H1 (cell line): ENCODE results near the gene EXTL2. TPM values are rescaled to one million over a fixed set of nuclear protein-coding genes. Genes with fewer than 3 reads are reported as not detected.

Source experiments
- HDAC6 ChIP-seq: IDR thresholded peaks from one replicate; pipeline ENCODE4 v1.7.1; 2012; ENCODE audit warnings: low read depth, mild to moderate bottlenecking, inconsistent platforms, low read length, moderate library complexity
- KDM1A ChIP-seq: fragments of 200-600, 300-600 bp; sonication (generic); IDR thresholded peaks from 2 replicates; pipeline ENCODE4 v1.7.1; 2016; ENCODE audit warnings: mild to moderate bottlenecking, low read length, borderline replicate concordance
- RNF2 ChIP-seq: fragments of 200-900, 300-1000 bp; sonication (generic); IDR thresholded peaks from 2 replicates; pipeline ENCODE4 v1.7.1; 2016; ENCODE audit warnings: borderline replicate concordance, low read depth, mild to moderate bottlenecking, antibody characterized with exemption, low read length; ENCODE audit not compliant: poor library complexity, severe bottlenecking; ENCODE audit errors: missing control alignments
- polyA plus RNA-seq, 7 experiments: library from polyadenylated mRNA; depleted of rRNA in 3 of 7; stranded (reverse) in 5 of 7; unstranded in 2 of 7; fragments of >200 nt in 5 of 7; fragments of 200-250 nt in 2 of 7; gene quantifications; 1 replicate in 5 of 7; 2 replicates in 1 of 7; 4 replicates in 1 of 7; pipeline versions ENCODE4 v1.2.1 to v1.2.3, GENCODE V29; 2011 to 2013; ENCODE audit warnings: missing spikeins in 2 of 7, mixed read lengths in 2 of 7
- total RNA-seq: library from RNA; stranded (reverse); fragmentation: NEBNext Ultra II Directional; extraction: Animal tissue kit (Norgen Biotek cat#: 25700); gene quantifications from 2 replicates; pipeline ENCODE4 v1.2.1, GENCODE V29; 2021
- TF ChIP-seq, protein P1 (sequence below): fragments of 300-600 bp; sonication (generic); IDR thresholded peaks from 2 replicates; pipeline ENCODE4 v1.7.1; 2012; ENCODE audit warnings: low read length, moderate library complexity, mild to moderate bottlenecking, inconsistent platforms; ENCODE audit not compliant: insufficient replicate concordance
- TF ChIP-seq, protein P2 (sequence below): IDR thresholded peaks from 2 replicates; pipeline ENCODE4 v1.6.1; 2012; ENCODE audit warnings: low read length, inconsistent platforms

Gene EXTL2
- total and polyA plus RNA-seq, 2 of the 8 experiments (the other 6 are each of a cell fraction or from before 2014, with no cell fraction given) = 27.1 to 54.7 TPM

DNA sequence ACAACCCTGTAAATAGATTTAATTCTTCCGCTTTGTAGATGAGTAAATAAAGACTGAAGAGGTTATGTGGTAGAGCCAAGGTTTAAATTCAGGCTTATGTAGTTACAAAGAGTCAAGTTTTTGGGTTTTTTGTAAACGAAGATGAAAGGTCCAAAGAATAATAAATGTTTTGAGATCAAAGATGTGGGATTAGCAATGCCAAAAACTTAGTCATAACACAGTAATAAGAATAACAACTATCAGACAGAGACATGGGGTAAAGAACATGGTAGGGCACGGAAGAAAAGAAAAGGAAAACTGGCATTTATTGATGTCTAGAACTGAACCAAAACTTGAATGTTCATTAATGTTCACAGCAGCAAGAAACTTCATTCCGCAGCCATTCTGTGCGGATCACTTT, 42.9 kb downstream of the EXTL2 start (continued):
- TF ChIP-seq, protein P1, sequence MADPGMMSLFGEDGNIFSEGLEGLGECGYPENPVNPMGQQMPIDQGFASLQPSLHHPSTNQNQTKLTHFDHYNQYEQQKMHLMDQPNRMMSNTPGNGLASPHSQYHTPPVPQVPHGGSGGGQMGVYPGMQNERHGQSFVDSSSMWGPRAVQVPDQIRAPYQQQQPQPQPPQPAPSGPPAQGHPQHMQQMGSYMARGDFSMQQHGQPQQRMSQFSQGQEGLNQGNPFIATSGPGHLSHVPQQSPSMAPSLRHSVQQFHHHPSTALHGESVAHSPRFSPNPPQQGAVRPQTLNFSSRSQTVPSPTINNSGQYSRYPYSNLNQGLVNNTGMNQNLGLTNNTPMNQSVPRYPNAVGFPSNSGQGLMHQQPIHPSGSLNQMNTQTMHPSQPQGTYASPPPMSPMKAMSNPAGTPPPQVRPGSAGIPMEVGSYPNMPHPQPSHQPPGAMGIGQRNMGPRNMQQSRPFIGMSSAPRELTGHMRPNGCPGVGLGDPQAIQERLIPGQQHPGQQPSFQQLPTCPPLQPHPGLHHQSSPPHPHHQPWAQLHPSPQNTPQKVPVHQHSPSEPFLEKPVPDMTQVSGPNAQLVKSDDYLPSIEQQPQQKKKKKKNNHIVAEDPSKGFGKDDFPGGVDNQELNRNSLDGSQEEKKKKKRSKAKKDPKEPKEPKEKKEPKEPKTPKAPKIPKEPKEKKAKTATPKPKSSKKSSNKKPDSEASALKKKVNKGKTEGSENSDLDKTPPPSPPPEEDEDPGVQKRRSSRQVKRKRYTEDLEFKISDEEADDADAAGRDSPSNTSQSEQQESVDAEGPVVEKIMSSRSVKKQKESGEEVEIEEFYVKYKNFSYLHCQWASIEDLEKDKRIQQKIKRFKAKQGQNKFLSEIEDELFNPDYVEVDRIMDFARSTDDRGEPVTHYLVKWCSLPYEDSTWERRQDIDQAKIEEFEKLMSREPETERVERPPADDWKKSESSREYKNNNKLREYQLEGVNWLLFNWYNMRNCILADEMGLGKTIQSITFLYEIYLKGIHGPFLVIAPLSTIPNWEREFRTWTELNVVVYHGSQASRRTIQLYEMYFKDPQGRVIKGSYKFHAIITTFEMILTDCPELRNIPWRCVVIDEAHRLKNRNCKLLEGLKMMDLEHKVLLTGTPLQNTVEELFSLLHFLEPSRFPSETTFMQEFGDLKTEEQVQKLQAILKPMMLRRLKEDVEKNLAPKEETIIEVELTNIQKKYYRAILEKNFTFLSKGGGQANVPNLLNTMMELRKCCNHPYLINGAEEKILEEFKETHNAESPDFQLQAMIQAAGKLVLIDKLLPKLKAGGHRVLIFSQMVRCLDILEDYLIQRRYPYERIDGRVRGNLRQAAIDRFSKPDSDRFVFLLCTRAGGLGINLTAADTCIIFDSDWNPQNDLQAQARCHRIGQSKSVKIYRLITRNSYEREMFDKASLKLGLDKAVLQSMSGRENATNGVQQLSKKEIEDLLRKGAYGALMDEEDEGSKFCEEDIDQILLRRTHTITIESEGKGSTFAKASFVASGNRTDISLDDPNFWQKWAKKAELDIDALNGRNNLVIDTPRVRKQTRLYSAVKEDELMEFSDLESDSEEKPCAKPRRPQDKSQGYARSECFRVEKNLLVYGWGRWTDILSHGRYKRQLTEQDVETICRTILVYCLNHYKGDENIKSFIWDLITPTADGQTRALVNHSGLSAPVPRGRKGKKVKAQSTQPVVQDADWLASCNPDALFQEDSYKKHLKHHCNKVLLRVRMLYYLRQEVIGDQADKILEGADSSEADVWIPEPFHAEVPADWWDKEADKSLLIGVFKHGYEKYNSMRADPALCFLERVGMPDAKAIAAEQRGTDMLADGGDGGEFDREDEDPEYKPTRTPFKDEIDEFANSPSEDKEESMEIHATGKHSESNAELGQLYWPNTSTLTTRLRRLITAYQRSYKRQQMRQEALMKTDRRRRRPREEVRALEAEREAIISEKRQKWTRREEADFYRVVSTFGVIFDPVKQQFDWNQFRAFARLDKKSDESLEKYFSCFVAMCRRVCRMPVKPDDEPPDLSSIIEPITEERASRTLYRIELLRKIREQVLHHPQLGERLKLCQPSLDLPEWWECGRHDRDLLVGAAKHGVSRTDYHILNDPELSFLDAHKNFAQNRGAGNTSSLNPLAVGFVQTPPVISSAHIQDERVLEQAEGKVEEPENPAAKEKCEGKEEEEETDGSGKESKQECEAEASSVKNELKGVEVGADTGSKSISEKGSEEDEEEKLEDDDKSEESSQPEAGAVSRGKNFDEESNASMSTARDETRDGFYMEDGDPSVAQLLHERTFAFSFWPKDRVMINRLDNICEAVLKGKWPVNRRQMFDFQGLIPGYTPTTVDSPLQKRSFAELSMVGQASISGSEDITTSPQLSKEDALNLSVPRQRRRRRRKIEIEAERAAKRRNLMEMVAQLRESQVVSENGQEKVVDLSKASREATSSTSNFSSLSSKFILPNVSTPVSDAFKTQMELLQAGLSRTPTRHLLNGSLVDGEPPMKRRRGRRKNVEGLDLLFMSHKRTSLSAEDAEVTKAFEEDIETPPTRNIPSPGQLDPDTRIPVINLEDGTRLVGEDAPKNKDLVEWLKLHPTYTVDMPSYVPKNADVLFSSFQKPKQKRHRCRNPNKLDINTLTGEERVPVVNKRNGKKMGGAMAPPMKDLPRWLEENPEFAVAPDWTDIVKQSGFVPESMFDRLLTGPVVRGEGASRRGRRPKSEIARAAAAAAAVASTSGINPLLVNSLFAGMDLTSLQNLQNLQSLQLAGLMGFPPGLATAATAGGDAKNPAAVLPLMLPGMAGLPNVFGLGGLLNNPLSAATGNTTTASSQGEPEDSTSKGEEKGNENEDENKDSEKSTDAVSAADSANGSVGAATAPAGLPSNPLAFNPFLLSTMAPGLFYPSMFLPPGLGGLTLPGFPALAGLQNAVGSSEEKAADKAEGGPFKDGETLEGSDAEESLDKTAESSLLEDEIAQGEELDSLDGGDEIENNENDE = no peak
- TF ChIP-seq RNF2 = no peak
- TF ChIP-seq KDM1A = no peak
- TF ChIP-seq, protein P2, sequence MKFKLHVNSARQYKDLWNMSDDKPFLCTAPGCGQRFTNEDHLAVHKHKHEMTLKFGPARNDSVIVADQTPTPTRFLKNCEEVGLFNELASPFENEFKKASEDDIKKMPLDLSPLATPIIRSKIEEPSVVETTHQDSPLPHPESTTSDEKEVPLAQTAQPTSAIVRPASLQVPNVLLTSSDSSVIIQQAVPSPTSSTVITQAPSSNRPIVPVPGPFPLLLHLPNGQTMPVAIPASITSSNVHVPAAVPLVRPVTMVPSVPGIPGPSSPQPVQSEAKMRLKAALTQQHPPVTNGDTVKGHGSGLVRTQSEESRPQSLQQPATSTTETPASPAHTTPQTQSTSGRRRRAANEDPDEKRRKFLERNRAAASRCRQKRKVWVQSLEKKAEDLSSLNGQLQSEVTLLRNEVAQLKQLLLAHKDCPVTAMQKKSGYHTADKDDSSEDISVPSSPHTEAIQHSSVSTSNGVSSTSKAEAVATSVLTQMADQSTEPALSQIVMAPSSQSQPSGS = no peak
- no peak for TF ChIP-seq HDAC6
- TF ChIP-seq, all 59 proteins: peak for 0
